HG03196 (cell line): ENCODE results near the gene CAPN14.
"Not testable (repeated sequence)": the region's sequence is repeated elsewhere in the genome, so short reads cannot be mapped to it uniquely, and the experiment has no call there.

ENCODE experiments used
- ATAC-seq: cut with Tn5 transposase; IDR thresholded peaks from one replicate; pipeline ENCODE4 v1.9.1; 2021; ENCODE audit not compliant: unreplicated experiment

Gene CAPN14

DNA sequence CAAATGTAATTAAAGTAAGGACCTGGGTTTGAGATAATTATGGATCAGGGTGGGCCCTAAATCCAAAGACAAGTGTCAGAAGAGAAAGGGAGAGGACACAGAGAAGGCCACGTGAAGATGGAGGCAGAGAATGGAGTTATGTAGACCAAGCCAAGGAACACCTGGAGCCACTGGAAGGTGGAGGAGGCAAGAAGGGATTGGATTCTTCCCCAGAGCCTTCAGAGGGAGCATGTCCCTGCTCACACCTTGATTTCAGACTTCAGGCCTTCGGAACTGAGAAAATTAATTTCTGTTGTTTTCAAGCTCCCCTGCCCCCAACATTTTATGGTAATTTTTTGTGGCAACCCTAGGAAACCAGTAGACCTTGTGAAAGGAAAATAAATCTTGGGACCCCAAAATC, 19.6 kb downstream of the CAPN14 start:
- ATAC-seq, result no peak

DNA sequence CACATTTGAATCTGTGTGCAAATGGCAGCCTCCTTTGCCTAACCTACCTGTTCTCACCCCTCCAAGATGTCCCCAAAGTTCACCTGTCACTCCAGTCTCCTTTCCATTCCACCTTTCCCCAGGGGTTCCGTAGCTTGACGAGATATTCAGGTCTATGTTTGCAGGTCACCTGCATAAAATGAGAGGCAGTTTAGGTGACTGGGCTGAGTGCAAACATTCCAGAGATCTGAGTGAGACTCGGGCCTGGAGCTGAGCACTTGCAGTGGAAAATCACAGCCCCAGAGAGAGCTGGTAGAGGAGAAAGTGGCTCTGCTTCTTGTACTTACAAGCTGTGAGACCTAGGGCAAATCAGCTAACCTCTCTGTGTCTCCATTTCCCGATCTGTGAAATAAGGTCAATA, 20.1 kb downstream of the CAPN14 start:
- no peak for ATAC-seq

DNA sequence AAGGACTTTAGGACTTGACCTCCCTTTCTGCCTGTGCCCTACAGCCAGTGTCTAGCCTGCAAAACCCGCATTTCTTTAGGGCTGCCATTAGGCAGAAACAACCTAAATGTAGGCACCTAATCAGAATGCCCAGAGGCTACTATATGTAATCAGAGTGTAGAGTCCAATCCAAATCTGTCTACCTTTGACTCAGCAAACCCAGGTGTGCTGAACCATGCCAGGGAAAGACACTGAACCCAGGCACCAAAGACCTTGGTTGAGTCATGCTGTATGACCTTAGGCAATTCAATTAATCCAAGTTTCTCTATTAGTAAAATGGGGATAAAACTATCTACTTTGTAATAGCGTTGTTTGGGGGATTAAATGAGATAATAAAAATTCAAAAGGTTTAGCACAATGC, 20.7 kb downstream of the CAPN14 start:
- no peak for ATAC-seq

DNA sequence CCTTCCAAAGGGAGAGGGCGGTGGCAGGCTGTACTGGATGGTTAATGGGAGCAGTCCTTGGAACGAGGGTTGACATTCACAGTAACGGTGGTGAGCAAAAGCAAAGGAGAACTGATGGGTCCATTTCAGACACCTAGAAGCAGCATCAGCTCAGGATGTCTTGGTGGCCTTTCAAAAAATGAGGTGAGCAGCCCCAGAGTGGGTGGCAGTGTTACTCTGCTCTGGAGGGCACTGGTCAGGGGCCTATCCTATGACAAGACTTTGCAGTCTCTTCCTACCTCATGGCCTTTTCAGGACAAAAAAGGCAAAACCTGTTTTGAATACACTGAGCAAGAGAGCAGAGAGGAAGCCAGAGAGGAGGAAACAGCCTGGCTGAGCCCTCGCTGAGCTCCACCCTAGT, 23.5 kb downstream of the CAPN14 start:
- ATAC-seq, result no peak

DNA sequence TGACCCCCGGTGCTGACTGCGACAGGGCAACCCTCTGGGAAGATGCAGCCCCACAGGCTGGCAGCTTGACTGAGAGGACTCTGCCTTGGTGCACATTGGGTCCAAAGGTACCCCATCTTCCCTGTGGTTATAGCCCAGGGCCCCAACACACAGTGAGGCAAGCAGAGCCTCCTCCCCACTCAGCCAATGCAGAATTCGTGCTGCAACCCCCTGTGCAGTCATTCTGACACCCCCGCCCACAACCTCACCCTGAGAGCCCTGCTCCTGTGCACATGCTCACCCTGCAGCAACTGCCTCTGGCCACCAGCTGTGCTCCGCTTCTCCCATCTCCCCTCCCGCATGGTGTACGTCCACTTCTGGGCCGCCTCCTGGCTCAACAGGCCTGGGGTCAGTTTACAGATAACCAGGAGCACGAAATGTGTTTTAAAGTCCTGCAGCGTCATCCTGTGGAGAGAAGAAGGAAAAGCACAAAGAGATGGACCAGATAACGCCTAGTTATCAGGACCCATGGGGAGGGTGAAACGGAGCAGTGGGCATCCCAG, 24.4 kb downstream of the CAPN14 start:
- no peak for ATAC-seq

DNA sequence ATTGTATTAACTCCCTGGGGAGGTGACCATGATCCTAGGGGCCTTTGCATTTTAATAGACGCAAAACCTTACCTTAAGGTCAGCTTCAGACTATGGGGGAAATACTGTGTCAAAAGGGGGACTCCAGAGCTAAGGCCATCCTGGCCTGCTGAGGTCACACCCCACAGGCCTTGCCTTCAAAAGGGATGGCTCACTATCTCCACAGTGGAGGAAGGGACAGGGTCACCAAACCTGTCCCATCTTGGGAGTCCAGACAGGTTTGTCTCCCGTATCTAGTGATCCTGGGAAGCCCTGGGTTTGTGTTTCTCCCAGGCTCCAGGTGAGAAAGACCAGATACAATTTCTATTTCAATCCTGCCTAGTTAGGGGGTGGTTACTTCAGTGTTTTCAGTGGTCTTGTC, 24.9 kb downstream of the CAPN14 start:
- ATAC-seq, result no peak

DNA sequence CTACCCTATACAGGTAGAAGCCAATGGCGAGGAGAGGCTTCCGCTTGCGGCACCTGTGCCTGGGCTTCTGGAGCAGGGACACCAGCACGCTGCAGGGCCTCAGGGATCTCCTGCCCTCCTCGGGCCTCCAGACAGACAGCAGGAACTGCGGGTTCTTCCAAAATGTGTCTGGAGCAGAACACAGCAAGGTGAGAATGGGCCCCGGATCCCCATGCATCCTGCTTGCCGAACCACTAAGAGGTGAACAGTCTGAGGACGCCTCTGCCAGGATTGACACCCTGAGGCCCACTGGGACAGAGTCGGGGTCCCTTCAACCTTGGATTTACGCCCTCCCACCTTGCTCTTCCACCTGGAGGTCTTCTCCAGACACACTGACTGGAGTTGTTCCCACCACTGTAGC, 25.4 kb downstream of the CAPN14 start:
- no peak for ATAC-seq

DNA sequence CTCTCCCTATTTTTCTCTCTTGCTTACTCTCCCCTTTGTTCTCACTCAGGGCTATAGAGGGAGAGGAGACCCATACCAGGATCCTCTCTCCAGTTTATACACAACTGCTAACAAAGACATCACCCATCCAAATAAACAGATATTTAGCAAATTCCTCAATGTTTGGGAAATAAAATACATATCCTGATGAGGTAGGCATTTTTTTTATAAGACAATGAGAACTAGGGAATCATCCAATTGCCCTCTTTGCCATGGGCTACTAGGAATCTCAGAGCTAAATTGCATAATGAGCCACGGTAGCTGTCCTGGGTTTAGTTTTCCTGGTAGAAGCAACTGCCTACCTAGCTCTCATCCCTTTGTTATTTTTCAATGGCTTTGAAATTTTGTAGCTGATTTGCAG, 27.1 kb downstream of the CAPN14 start:
- ATAC-seq, result no peak

DNA sequence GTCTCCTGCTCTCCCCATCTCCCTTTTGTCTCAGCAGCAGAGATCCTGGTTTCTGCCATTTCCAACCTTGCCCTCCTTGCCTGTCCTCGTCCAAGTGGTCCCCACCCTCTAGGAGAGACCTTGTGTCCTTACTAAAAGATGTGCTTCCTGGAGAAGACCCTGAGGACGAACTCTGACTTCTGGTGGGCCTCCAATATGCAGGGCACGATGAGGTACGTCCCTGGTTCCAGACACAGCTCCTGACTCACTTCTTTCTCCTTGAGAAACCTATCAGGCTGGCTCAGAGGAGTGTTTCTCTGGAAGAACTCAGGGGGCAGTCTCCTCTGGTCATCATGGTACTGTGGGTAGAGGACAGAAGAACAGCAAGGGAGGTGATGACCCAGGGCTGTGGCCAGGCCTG, 28.2 kb downstream of the CAPN14 start:
- ATAC-seq, result no peak

DNA sequence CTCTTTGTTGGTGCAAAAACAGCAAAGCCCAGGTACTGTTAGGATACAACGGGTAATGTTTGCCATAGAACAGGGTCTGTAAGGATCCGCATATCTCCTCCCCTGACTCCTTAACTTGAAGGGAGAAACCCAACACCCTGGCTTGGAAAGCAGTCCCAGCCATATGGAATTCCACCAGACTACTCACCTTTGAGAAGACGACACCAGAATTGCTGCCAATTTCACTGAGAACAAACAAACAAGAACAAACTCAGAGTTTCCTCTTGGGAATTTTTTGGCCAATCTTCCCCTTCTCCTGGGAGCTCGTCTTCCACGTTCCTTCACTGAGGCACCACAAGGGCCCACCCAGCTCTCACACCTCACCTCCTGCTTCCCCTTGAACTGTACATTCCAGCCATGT, 29.2 kb downstream of the CAPN14 start:
- ATAC-seq, result no peak

DNA sequence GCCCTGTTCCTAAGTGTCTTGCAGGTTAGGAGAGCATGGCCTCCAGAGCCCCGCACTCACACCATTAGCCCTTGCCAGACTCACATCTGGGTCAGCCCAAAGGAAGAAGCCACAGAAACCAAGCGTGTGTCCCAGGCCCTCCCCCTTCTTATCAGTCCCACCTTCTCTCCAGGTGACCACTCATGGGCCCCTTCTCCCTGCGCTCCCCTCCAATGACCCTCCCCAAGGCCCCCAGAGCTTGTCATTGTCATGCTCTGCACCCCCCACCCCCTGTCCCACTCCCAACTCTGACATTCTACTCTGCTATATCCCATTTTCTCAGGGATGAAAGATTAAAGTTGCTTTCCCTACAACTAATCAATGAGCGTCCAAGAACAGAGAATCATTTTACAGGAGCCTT, 30.1 kb downstream of the CAPN14 start:
- ATAC-seq, result no peak

DNA sequence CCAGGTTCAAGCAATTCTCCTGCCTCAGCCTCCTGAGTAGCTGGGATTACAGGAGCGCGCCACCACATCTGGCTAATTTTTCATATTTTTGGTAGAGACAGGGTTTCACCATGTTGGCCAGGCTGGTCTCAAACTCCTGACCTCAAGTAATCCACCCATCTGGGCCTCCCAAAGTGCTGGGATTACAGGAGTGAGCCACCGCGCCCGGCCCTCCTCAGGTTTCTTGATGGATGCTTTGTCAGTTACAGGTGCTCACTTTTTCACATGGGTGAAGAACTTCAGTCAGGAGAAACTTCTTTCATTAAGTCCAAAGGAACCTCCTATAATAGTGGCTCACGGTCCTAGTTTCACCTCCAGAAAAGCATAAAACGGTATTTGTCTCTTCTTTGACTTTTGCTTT, 33.3 kb downstream of the CAPN14 start:
- ATAC-seq, result not testable (repeated sequence)

DNA sequence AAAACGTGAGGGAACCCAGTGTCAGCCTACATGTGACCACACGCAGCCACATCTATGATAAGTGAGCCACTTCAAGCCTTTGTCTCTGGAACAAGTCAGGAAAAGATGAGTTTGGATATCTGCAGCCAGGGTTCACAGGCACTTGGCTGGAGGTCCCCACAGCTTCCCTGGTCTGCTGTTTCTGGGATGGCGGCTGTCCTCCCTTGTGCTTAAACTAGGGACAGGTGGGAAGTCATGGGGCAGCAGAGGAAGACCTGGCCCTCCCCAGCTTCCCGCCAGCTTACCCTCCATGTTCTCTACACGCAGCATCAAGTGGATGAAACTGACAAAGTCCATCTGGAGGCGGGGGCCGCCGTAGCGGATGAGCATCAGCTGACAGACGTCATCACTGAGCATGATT, 40.6 kb downstream of the CAPN14 start:
- ATAC-seq, result no peak

DNA sequence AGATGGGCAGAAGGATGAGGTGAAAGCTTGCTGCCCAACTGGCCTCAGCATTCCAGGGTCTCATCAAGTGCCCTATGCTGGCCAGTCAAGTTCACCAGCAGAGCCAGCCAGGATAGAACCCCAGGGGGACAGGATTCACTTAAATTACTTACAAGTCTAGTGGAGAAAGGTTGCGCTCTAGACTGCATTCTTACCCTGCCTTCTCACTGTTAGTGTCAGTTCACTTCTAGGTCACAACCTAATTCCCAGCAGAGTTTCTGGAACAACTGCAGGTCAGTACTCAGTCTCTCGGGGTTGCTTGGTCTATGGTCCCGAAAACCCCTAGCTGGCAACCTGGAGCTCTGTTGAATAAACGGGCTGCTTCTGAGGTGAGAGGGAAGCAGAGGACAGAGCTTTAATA, 46.2 kb downstream of the CAPN14 start:
- ATAC-seq, result no peak

DNA sequence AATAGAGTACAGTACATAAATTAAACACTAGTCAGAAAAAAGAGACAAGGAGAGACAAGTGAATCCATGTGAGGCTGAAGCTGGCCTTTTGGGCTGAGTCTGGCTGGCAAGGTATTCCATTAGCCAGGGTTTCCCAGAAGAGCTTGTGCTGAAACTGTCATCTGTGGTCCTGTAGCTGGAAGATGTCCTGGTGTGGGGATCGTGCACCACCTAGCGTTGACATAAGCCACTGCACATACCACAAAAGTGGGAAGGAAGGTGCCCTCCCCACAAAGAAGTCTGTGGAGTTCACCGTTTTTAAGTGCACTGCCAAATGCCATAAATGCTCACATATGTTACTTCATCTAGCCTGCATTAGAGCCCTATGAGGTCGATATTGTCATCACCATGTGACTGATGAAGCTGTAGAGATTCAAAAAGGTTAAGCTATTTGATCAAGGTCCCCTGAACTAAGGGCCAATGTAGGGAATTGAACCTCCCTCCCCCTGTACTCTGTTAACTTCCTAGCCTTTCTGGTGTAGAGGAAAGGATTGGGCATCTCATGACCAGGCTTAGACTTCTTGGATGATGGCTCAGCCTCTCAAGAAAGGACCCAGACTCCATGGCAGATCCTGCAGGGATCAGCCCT, 47.1 kb downstream of the CAPN14 start:
- ATAC-seq, result peak; percentile 69

DNA sequence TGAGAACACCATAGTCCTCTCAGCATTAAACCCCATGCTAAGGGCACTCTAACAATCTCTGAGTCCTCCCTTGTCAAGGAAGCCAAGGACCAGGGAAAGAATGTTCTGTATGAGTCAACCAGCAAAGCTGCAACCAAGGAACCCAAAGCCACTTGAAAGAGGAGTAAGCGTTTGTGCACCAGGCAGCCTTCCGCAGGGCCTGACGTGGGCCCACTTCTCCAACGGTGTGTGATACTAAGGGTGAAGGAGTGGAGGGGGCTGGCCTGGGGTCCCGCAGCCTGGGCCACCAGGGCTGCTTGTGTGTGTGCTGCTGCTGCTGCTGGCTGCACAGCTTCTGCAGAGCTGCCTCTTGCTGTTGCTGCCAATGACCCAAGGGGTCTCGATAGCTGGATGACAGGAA, 49.0 kb downstream of the CAPN14 start:
- ATAC-seq, result no peak

DNA sequence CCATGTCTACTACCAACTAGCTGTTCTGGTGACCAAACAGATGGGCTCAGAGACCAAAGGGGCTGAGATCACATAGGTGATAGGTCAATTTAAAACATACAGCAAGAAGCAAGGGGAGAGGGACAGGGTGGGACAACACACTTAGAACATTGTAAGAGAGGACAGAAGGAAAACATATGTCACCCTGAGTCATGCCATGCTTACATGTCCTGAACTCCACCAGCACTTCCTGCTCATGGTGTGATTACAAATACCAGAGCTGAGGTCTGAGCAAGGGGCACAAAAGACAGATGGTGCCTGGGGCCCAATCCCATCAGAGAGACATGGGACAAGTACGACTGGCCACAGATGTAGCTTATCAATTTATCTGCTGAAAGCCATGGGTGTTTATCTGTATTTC, 50.4 kb downstream of the CAPN14 start:
- no peak for ATAC-seq

DNA sequence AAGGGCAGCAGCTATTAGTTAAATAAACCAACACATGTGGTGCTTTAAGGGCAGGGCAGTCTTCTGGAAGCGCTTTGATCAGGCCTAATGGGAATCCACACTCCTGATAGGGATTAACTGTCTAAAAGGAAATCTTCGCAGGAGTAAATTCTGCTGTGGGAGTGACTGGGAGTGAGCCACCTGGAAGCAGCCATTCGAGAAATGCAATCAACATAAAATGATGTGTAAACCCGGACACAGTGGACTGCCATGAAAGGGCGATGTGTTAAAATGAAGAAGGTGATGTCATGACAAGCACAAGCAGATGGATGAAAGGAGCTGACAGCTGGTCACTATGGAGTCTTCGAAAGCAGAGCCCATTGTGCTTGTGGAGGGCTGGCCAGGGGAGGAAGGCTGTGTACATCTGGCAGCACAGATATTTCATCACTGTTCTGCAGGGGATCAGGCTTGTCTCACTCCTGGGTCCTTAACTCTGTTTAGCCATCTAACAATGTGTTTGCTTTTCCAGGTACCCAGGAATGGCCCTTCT, 54.2 kb downstream of the CAPN14 start:
- ATAC-seq, result no peak

DNA sequence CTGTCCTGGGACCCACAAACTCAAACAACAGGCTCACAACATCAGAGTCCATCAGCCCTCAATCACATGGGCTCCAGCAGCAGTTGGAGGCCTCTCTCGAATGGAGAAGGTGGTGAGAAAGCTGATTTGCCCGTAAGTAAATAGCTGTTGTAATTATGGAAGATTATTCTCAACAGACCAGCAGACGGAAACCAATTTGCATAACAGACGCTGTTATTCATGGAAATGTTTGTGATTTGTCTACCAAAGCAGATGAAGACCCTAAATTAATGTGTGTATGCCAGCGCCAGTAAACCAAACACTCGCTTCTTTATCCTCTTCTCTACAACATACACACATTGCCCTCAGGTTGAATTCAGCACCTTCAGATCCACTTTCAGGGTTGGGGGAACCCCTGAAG, 55.7 kb downstream of the CAPN14 start:
- no peak for ATAC-seq

DNA sequence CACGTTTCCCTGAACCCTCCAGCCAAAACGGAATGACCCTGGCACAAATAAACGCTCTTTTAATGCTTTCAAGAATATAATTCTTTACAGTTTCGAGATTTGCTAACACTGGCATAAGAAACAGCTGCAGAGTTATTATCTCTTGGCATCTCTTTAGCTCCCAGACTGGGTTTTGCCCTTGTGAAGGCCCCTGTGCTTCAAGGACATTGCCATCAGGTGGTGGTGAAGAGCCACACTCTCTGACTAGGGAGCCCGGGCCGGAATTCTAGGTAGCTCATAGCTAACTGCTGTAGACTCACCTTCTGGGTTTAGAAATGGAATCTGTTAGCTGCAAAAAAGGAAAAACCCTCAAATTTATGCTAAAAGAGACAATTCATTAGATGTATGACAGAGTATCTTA, 65.8 kb downstream of the CAPN14 start:
- ATAC-seq, result no peak

DNA sequence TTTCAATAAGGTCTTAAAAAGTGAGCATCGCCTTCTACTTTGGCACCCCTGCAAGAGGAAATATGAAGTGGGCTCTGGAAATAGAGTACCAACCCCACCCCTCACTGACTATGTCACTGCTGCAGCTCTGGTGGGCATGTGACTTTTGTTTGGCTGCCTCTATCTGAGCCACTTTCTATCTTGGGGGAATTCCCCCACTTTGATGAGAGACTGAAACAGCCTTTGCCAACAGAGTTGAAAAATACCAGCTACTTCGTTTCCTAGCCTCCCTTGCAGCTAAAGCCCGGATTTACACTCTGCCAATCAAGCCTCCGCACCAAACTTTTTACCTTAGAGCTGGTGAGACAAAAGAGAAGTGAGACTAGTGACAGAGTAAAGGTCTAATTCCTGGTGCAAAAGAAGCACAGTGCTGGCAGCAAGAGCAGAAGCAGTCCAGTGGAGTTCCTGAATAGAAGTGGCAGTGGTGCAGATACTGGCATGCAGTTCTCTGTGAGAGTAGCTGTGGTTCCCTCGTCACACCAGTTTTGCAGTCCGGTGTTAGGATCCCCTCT, 67.1 kb downstream of the CAPN14 start:
- no peak for ATAC-seq

DNA sequence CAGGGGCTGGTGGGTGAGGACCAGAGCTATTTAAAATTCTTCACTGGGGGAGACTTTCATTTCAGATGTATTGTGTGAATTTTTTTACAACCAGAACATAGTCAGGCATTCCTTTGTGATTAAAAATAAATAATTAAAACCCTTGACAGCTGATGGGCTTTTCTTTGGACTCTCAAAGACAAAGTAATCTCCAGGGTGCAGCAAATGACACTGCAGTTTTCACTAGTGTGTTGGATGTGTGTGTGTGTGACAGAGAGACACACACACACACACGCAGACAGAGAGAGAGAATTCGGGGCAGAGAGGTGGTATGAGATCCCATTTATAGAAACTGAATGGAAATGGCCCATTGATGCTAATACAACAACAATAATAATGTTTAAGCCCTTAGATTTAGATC, 68.8 kb downstream of the CAPN14 start:
- ATAC-seq, result no peak

DNA sequence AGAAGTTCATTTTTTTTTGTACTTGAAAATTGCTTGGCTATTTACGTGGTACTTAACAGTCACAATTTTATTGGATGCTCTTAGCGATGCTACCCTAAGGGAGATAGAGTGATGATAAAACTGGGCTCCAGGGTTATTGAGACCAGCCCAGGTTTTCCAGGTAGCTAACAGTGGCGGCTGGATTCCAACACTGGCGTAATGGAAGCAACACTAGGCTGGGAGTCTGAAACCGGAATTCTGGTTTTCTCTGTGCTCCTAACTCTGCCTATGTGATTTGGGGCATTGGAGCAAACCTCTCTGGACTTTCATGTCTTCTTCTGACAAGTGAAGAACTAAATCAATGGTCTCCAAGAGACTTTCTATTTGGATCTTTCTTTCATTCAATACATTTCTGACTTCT, 69.7 kb downstream of the CAPN14 start:
- no peak for ATAC-seq
